Gastroesophageal sphincter (tissue), 3 donors: ENCODE data around the gene ATP8A1.

Source experiments
- CTCF ChIP-seq, 4 experiments: fragments of 200-600 bp in 2 of 4; fragments of 450-650 bp in 2 of 4; sonication (generic) in 1 of 4; IDR thresholded peaks; one replicate each; pipeline ENCODE4 v1.5.1; 2017 to 2019; ENCODE audit warnings: antibody characterized with exemption in 4 of 4, mild to moderate bottlenecking in 2 of 4, moderate library complexity in 2 of 4
- EP300 ChIP-seq: sonication (generic); formaldehyde crosslinking; IDR thresholded peaks from one replicate; pipeline ENCODE4 v1.6.1; 2017; ENCODE audit warnings: antibody characterized with exemption, mild to moderate bottlenecking
- POLR2A ChIP-seq, 2 donors: fragments of 450-650 bp; IDR thresholded peaks; one replicate each; pipeline ENCODE4 v1.6.1; 2017; ENCODE audit warnings: antibody characterized with exemption in 2 of 2, mild to moderate bottlenecking in 2 of 2, moderate library complexity in 1 of 2
- POLR2AphosphoS5 ChIP-seq: sonication (generic); formaldehyde crosslinking; IDR thresholded peaks from one replicate; pipeline ENCODE4 v1.6.1; 2017; ENCODE audit warnings: antibody characterized with exemption

GRCh38 chr4:42398871-42399331 lies 258.0 kb downstream of the ATP8A1 start:
- no peak for TF ChIP-seq CTCF (IDR thresholded peaks at IDR 0.05)
- TF ChIP-seq POLR2A (IDR thresholded peaks at IDR 0.05): no peak
- no peak for TF ChIP-seq POLR2AphosphoS5
- TF ChIP-seq EP300: no peak
